ENCODE results near the gene MTHFR. TPM values are rescaled to one million over a fixed set of nuclear protein-coding genes. Genes with fewer than 3 reads are reported as not detected.

MTHFR gene
- 13.7 TPM for polyA plus RNA-seq (2013, experiment 1 of 2)
- polyA plus RNA-seq (2013, experiment 2 of 2), result 13.3 TPM

DNA sequence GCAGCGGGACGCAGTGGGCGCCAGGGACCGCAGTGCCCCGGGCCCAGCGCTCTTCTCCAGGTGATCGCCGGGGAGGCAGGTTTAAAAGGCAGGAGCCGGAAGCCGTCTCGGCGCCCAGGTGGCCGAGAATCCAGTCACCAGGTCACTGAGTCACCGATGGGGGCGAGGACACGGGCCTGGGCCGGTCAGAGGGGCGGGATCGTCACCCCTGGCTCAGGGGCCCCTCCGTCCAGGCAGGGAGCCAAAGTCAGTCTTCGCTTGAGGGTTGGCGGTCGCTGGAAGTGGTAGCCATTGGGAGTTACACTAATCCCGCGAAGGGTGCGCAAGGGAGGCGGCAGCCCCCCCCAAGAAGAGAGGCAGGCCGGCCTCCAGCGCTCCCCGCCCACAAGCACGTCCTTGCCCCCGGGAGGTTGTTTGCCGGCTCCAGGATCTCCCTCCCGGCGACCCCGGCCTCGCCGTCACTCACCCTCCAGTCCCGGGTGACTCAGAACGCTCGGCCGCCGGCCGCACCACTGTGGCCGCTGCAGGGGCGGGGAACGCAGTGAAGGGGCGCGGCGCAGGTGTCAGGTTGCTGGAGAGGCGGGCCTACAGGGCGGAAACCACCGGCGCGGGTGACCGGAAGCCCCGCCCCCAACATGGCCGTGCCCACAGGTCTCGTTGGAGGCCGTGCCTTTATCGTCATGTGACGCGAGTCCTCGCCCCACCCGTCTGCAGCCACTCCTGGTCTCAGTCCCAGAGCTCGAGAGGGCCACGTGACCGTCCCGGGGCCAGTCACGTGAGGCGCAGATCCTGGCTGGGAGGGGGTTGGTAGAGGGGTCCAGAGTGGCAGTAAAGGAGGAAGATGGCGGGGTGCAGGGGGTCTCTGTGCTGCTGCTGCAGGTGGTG is at the start of gene MTHFR, which contains the start of gene CLCN6:
Gene MTHFR, minus strand, starts transcription at position 543 of the 885 bp plus-strand sequence. CDS start 2,848 bp downstream, outside the sequence.
Gene CLCN6, plus strand, starts transcription at position 770 of the 885 bp plus-strand sequence. Its CDS starts 72 bp downstream, at position 842.
- Histone ChIP-seq H4K91ac (ENCODE audit: low read length) (peak within 1 kb of the TSS; percentile 95), H3K14ac (ENCODE audit: low read length in 2 of 2) (peak within 1 kb of the TSS in 1 of 2 experiments; percentile 99), H3K4me1 (ENCODE audit: control insufficient read depth, insufficient read depth, low read depth, low read length) (peaks cover 35% of the 10 kb centered on the region), H3K27me3 (ENCODE audit: control insufficient read depth in 1 of 2, insufficient read depth in 1 of 2, low read length in 2 of 2) (no peaks in the 10 kb centered on the region), H2AFZ (ENCODE audit: low read depth, low read length) (peak within 1 kb of the TSS; percentile 85), H2AK5ac (ENCODE audit: low read length, severe bottlenecking) (peak within 1 kb of the TSS; percentile 80), H3K27ac (ENCODE audit: low read length, poor library complexity, severe bottlenecking) (peak within 1 kb of the TSS; percentile 92), H2BK120ac (ENCODE audit: low read depth, low read length) (peak within 1 kb of the TSS; percentile 87), H3K23ac (ENCODE audit: low read length in 2 of 2) (peak within 1 kb of the TSS in 1 of 2 experiments; percentile 97), H3K4me2 (ENCODE audit: low read length, poor library complexity, severe bottlenecking) (peak within 1 kb of the TSS; percentile 90), H3K36me3 (ENCODE audit: control insufficient read depth in 1 of 2, insufficient read depth in 2 of 2, low read depth in 1 of 2, low read length in 2 of 2) (peaks cover 15 to 46% of the 10 kb centered on the region in 2 experiments), H2BK5ac (ENCODE audit: low read depth, low read length, poor library complexity, severe bottlenecking) (peak within 1 kb of the TSS; percentile 94), H3K4me3 (ENCODE audit: insufficient read depth in 1 of 2, low read depth in 1 of 2, low read length in 2 of 2) (peak within 1 kb of the TSS; percentile 92 to 96), H3K9me3 (ENCODE audit: control insufficient read depth, low read length) (no peaks in the 10 kb centered on the region), H2BK12ac (ENCODE audit: low read length in 2 of 2) (peak within 1 kb of the TSS; percentile 79 to 87), H3K18ac (ENCODE audit: low read depth in 1 of 2, low read length in 2 of 2) (peak within 1 kb of the TSS; percentile 88 to 100), H3K9ac (ENCODE audit: low read length) (peak within 1 kb of the TSS; percentile 94), H2BK15ac (ENCODE audit: low read depth, poor library complexity, severe bottlenecking) (peak within 1 kb of the TSS; percentile 100), H3K4ac (ENCODE audit: low read depth in 1 of 2, low read length in 2 of 2) (peak within 1 kb of the TSS; percentile 94 to 96), H3K79me1 (replicated peaks; ENCODE audit: low read length, poor library complexity, severe bottlenecking) (peaks cover 13% of the 10 kb centered on the region), H4K8ac (ENCODE audit: low read length) (peak within 1 kb of the TSS; percentile 94)
- under 1% methylated on average over 67 of the region's 72 CpGs for WGBS
- DNase-seq, result peak; percentile 99

DNA sequence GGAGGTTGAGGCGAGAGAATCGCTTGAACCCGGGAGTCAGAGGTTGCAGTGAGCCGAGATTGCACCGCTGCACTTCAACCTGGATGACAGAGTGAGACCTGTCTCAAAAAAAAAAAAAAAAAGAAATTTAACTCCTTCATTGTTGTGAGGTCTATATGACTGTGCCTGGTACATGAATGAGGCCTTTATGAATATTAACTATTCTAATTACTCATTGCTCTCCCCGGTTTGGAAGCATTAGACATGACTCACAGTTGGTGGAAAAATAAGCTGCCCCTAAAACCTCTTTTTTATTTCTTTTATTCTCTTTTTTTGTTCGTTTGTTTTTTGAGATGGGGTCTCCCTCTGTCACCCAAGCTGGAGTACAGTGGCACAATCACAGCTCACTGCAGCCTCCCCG is 49.7 kb upstream of the MTHFR start:
- H3K79me1 ChIP-seq (replicated peaks; ENCODE audit: low read length, poor library complexity, severe bottlenecking), result no peaks in the 10 kb centered on the region
- H3K36me3 ChIP-seq (ENCODE audit: control insufficient read depth in 1 of 2, insufficient read depth in 2 of 2, low read depth in 1 of 2, low read length in 2 of 2), result no peaks in the 10 kb centered on the region
- H3K4me1 ChIP-seq (ENCODE audit: control insufficient read depth, insufficient read depth, low read depth, low read length), result peaks cover 8% of the 10 kb centered on the region
- WGBS, result 81% methylated on average over 5 of the region's 8 CpGs
- no peaks in the 10 kb centered on the region for H3K9me3 ChIP-seq (ENCODE audit: control insufficient read depth, low read length)
- DNase-seq, result no peak
- H3K4me3 ChIP-seq (ENCODE audit: insufficient read depth in 1 of 2, low read depth in 1 of 2, low read length in 2 of 2), result no peak overlapping the region
- H2BK15ac ChIP-seq (ENCODE audit: low read depth, poor library complexity, severe bottlenecking), result no peak overlapping the region
- H3K14ac ChIP-seq (ENCODE audit: low read length in 2 of 2), result no peak overlapping the region
- no peak overlapping the region for H3K18ac ChIP-seq (ENCODE audit: low read depth in 1 of 2, low read length in 2 of 2)
- H4K91ac ChIP-seq (ENCODE audit: low read length), result no peak overlapping the region
- H3K9ac ChIP-seq (ENCODE audit: low read length), result no peak overlapping the region
- H3K27me3 ChIP-seq (ENCODE audit: control insufficient read depth in 1 of 2, insufficient read depth in 1 of 2, low read length in 2 of 2), result peaks cover 48 to 76% of the 10 kb centered on the region in 2 experiments
- no peak overlapping the region for H3K23ac ChIP-seq (ENCODE audit: low read length in 2 of 2)
- H2AFZ ChIP-seq (ENCODE audit: low read depth, low read length), result no peak overlapping the region
- no peak overlapping the region for H2AK5ac ChIP-seq (ENCODE audit: low read length, severe bottlenecking)
- no peak overlapping the region for H2BK5ac ChIP-seq (ENCODE audit: low read depth, low read length, poor library complexity, severe bottlenecking)
- no peak overlapping the region for H2BK120ac ChIP-seq (ENCODE audit: low read depth, low read length)
- no peak overlapping the region for H4K8ac ChIP-seq (ENCODE audit: low read length)
- H3K4me2 ChIP-seq (ENCODE audit: low read length, poor library complexity, severe bottlenecking), result no peak overlapping the region
- H3K27ac ChIP-seq (ENCODE audit: low read length, poor library complexity, severe bottlenecking), result no peak overlapping the region
- H3K4ac ChIP-seq (ENCODE audit: low read depth in 1 of 2, low read length in 2 of 2), result no peak overlapping the region
- H2BK12ac ChIP-seq (ENCODE audit: low read length in 2 of 2), result no peak overlapping the region

DNA sequence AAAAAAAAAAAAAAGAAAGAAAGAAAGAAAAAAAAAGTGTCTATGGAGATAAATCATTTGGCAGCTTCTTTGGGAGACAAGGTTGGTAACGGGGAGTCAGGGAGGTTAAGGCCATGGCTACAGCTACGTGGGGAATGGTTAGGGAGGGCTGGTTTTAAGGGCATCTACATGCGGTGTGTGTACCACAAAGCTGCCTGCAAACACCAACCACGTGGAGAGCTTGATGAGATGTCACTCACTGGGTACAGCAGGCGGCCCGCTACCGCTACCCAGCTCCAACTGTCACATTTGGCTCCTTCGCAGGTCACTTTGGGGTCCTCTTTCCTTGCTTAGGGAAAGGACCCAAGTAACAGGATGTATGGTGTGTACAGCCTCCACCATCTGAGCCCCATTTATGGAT is 48.8 kb upstream of the MTHFR start:
- 76% methylated on average over 8 of the region's 8 CpGs for WGBS
- no peak for DNase-seq

DNA sequence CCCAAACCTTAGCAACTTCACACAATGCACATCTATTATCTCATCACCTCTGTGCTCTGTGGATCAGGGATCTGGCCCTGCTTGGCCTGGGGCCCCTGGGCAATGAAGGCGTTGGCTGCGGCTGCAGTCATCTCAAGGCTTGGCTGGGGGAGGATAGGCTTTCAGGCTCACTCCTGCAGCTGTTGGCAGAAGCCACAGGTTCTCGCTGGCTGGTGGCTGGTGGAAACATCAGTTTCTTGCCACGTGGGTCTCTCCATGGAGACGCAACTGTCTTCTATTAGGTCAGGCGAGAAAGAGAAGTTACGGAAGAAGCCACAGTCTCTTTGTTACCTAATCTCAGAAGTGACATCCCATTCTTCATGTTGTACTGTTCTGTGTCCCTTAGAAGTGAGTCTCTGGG is 45.4 kb upstream of the MTHFR start:
- Histone ChIP-seq H2BK15ac (ENCODE audit: low read depth, poor library complexity, severe bottlenecking) (no peak overlapping the region), H2BK5ac (ENCODE audit: low read depth, low read length, poor library complexity, severe bottlenecking) (no peak overlapping the region), H4K8ac (ENCODE audit: low read length) (no peak overlapping the region), H3K23ac (ENCODE audit: low read length in 2 of 2) (no peak overlapping the region), H2BK12ac (ENCODE audit: low read length in 2 of 2) (no peak overlapping the region), H3K4me3 (ENCODE audit: insufficient read depth in 1 of 2, low read depth in 1 of 2, low read length in 2 of 2) (no peak overlapping the region), H3K4ac (ENCODE audit: low read depth in 1 of 2, low read length in 2 of 2) (no peak overlapping the region), H3K9ac (ENCODE audit: low read length) (no peak overlapping the region), H2AK5ac (ENCODE audit: low read length, severe bottlenecking) (no peak overlapping the region), H3K14ac (ENCODE audit: low read length in 2 of 2) (no peak overlapping the region), H2AFZ (ENCODE audit: low read depth, low read length) (no peak overlapping the region), H3K4me2 (ENCODE audit: low read length, poor library complexity, severe bottlenecking) (no peak overlapping the region), H3K36me3 (ENCODE audit: control insufficient read depth in 1 of 2, insufficient read depth in 2 of 2, low read depth in 1 of 2, low read length in 2 of 2) (peaks cover 14 to 17% of the 10 kb centered on the region in 2 experiments), H3K4me1 (ENCODE audit: control insufficient read depth, insufficient read depth, low read depth, low read length) (no peaks in the 10 kb centered on the region), H3K9me3 (ENCODE audit: control insufficient read depth, low read length) (no peaks in the 10 kb centered on the region), H3K27me3 (ENCODE audit: control insufficient read depth in 1 of 2, insufficient read depth in 1 of 2, low read length in 2 of 2) (peaks cover 10 to 34% of the 10 kb centered on the region in 2 experiments), H3K18ac (ENCODE audit: low read depth in 1 of 2, low read length in 2 of 2) (no peak overlapping the region), H4K91ac (ENCODE audit: low read length) (no peak overlapping the region), H2BK120ac (ENCODE audit: low read depth, low read length) (no peak overlapping the region), H3K27ac (ENCODE audit: low read length, poor library complexity, severe bottlenecking) (no peak overlapping the region), H3K79me1 (replicated peaks; ENCODE audit: low read length, poor library complexity, severe bottlenecking) (no peaks in the 10 kb centered on the region)
- 85% methylated on average over 7 of the region's 7 CpGs for WGBS
- no peak for DNase-seq

More for the DNA sequence above, 48.8 kb upstream of the MTHFR start:
- Histone ChIP-seq H3K36me3 (ENCODE audit: control insufficient read depth in 1 of 2, insufficient read depth in 2 of 2, low read depth in 1 of 2, low read length in 2 of 2) (no peaks in the 10 kb centered on the region), H2BK5ac (ENCODE audit: low read depth, low read length, poor library complexity, severe bottlenecking) (no peak overlapping the region), H3K4ac (ENCODE audit: low read depth in 1 of 2, low read length in 2 of 2) (no peak overlapping the region), H3K4me3 (ENCODE audit: insufficient read depth in 1 of 2, low read depth in 1 of 2, low read length in 2 of 2) (no peak overlapping the region), H2BK12ac (ENCODE audit: low read length in 2 of 2) (no peak overlapping the region), H3K14ac (ENCODE audit: low read length in 2 of 2) (no peak overlapping the region), H4K91ac (ENCODE audit: low read length) (no peak overlapping the region), H3K4me2 (ENCODE audit: low read length, poor library complexity, severe bottlenecking) (no peak overlapping the region), H3K79me1 (replicated peaks; ENCODE audit: low read length, poor library complexity, severe bottlenecking) (no peaks in the 10 kb centered on the region), H2BK120ac (ENCODE audit: low read depth, low read length) (no peak overlapping the region), H3K27me3 (ENCODE audit: control insufficient read depth in 1 of 2, insufficient read depth in 1 of 2, low read length in 2 of 2) (peaks cover 42 to 67% of the 10 kb centered on the region in 2 experiments), H2AK5ac (ENCODE audit: low read length, severe bottlenecking) (no peak overlapping the region), H3K9me3 (ENCODE audit: control insufficient read depth, low read length) (no peaks in the 10 kb centered on the region), H3K4me1 (ENCODE audit: control insufficient read depth, insufficient read depth, low read depth, low read length) (peaks cover 8% of the 10 kb centered on the region), H2BK15ac (ENCODE audit: low read depth, poor library complexity, severe bottlenecking) (no peak overlapping the region), H3K9ac (ENCODE audit: low read length) (no peak overlapping the region), H2AFZ (ENCODE audit: low read depth, low read length) (no peak overlapping the region), H4K8ac (ENCODE audit: low read length) (no peak overlapping the region), H3K18ac (ENCODE audit: low read depth in 1 of 2, low read length in 2 of 2) (no peak overlapping the region), H3K27ac (ENCODE audit: low read length, poor library complexity, severe bottlenecking) (no peak overlapping the region), H3K23ac (ENCODE audit: low read length in 2 of 2) (no peak overlapping the region)

Data from mesenchymal stem cell (in vitro differentiated cells and primary cell).